Umbilical cord (tissue), 2 donors: ENCODE results near the gene RGPD3. TPM values are rescaled to one million over a fixed set of nuclear protein-coding genes. Genes with fewer than 3 reads are reported as not detected.
A peak's percentile ranks its signal among the peaks of the same experiment; 100 is the strongest.
"Not testable (repeated sequence)": the region's sequence is repeated elsewhere in the genome, so short reads cannot be mapped to it uniquely, and the experiment has no call there.

ENCODE experiments used
- DNase-seq: peaks from one replicate; pipeline ENCODE4 v3.0.0-alpha.2; 2015; ENCODE audit warnings: low spot score
- total RNA-seq: library from RNA; depleted of rRNA; stranded (reverse); fragments of >200 nt; gene quantifications from one replicate; pipeline ENCODE4 v1.2.3, GENCODE V29; 2014; ENCODE audit warnings: low replicate concordance; ENCODE audit not compliant: insufficient read depth

The RGPD3 gene
- total RNA-seq, result 4.1 TPM

- DNase-seq, result not testable (repeated sequence)
Observed at GRCh38 chr2:106468107-106468506, at the start of gene RGPD3. TSS of gene RGPD3 (minus strand) at chr2:106468413. CDS start at chr2:106468288, 125 bp downstream.

GRCh38 chr2:106517329-106517728 lies 49.1 kb upstream of the RGPD3 start:
- DNase-seq, result no peak

GRCh38 chr2:106516864-106517263 lies 48.7 kb upstream of the RGPD3 start:
- no peak for DNase-seq

DNA sequence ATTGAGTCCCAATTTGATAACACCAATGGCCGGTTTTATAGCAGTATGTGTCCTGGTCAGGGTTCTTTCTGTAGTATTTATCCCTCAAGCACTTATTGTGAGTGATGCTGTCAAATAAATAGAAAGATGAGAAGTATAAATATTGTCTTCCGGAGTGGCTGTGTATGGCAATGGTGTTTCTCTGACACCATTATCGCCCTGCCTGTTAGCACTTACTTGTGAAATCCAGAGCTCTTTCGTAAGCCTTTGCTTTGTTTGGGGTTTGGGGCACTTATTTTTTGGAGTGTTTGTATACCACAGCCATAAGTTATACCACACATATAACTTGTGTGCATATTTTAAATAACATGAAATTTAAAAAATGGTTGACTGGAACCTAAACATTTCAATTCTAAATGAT lies 48.2 kb upstream of the RGPD3 start:
- DNase-seq, result no peak

DNA sequence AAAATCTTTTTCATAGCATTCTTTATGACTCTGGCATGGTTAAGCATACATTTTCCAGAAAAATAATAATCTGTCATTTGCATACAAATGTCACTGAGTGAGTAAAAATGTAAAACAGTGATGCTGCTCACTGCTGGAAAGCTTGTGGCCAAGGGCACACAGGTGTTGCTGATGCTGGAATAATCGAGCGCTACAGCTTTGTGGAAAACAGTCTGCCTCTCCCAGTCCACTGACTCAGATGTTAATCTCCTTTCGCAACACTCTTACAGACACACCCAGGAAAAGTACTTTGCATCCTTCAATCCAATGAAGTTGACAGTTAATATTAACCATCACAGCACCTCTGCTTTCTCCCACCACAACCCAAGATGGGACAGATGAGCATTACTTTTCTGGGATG lies 46.6 kb upstream of the RGPD3 start:
- DNase-seq, result peak; percentile 45

- DNase-seq, result not testable (repeated sequence)
Observed at GRCh38 chr2:106513391-106513790, 45.2 kb upstream of the RGPD3 start.

DNA sequence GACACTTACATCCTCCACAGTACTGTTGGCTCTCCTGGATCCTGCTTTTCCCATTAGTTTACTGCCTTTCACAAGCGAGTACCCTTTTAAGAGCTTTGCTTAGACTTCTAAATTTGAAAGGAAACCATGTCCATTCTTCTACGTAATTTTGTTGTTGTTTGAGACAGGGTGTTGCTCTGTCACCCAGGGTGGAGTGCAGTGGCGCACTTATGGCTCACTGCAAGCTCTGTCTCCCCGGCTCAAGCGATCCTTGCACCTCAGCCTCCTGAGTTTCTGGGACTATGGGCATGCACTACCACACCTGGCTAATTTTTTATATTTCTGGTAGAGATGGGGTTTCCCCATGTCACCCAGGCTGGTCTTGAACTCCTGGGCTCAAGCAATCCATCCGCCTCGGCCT lies 43.7 kb upstream of the RGPD3 start:
- DNase-seq, result not testable (repeated sequence)

DNA sequence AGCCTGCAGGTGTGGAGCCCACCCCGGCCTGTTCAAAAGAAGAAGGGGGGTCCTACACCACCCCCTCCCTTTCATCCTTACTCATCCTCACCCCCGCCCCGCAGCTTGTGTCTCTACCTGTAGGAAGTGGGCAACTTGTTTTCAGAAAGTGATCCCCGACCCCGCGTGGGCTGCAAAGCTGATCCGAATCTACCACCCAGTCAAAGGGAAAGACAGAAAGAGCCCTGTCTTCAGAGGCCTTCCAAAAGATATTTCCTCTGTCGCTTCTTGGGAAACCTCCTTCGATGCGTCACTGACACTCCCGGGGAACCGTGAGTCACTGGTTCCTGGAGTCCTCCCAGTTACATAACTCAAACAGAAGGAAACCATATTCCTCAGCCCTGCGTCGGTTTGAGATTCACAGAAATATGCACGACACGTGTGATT lies 43.3 kb upstream of the RGPD3 start:
- DNase-seq, result peak; percentile 80

- not testable (repeated sequence) for DNase-seq
Observed at GRCh38 chr2:106510791-106511190, 42.6 kb upstream of the RGPD3 start.

- DNase-seq, result not testable (repeated sequence)
Observed at GRCh38 chr2:106509374-106509770, 41.2 kb upstream of the RGPD3 start.

DNA sequence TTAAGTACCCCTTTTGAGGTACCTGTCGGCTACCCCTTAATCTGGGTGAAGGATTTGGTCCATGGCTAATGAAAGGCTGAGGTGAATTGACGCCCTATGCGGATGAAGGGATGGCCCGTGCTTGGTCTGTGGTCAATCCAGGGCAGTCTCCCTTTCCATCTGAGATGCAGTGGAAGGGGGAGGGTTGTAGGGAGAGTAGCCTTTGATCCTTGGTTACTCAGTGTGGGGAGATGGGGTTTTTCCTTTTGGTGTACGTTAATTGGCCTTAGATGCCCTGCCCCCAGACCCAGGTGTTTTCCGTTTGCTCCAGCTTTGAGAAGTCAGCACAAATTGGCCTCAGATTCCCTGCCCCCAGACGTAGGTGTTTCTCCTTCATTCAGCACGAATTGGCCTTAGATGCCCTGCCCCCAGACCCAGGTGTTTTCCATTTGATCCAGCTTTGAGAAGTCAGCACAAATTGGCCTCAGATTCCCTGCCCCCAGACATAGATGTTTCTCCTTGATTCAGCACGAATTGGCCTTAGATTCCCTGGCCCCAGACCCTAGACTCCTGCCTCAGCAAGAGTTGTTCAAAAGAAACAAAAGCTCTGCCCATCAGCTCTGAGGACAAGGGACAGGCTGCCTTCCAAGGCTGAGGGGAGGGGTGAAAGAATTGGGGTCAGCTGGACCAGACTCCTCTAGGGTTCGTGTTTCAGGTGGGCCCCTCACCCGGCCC lies 40.6 kb upstream of the RGPD3 start:
- not testable (repeated sequence) for DNase-seq

GRCh38 chr2:106506002-106506687 lies 37.9 kb upstream of the RGPD3 start:
- not testable (repeated sequence) for DNase-seq

DNA sequence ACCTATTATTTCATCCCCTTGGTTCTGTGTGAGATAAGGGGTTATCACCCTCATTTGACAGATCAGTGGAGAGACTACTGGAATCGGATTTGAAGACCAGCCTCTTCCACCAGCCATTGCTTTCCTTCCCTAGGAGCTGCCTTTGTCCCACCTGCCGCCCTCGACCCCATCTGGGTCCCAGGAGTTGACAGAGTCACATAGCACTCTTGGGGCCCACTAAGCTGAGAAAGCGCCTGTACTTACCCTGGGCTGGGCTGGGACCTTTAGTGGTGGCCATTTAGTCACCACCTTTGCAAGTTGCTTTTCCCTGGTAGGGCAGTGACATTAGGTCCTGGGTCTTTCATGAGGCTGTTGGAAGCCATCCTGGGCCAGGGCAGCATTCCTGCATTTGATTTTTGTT lies 36.6 kb upstream of the RGPD3 start:
- DNase-seq, result not testable (repeated sequence)

DNA sequence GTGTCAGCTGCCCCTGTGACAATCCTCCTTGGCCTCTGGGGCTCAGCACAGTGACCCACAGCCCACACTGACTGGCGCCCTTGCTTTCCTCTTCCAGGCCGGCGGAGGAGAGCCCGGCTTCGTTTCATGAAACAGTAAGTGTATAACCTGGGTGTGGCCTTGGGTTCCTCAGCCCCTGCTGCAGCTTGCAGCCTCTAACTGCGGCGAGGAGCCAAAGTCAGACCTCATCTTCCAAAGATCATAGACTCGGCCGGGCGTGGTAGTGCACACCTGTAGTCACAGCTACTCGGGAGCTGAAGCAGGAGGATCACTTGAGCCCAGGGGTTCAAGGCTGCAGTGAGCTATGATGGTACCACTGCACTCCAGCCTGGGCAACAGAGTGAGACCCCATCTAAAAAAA lies 36.0 kb upstream of the RGPD3 start:
- not testable (repeated sequence) for DNase-seq

DNA sequence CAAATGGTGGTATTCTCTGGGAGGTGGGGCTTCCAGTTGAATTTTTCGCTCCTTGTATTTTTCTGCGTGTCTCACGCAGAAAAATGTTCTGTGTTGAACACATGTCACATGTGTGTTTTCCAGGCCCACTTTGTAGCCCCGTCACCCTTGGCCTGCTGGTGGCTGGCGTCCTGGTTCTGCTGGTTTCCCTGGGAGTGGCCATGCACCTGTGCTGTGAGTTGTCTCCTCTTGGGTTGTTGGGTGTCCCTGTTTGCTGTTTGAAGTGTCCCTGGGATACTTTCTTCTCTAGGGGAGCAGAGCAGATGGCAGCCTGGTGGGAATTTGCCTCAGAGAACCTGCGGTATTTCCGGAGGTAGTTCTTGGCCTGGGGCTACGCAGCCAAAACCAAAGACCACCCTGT lies 34.1 kb upstream of the RGPD3 start:
- not testable (repeated sequence) for DNase-seq

DNA sequence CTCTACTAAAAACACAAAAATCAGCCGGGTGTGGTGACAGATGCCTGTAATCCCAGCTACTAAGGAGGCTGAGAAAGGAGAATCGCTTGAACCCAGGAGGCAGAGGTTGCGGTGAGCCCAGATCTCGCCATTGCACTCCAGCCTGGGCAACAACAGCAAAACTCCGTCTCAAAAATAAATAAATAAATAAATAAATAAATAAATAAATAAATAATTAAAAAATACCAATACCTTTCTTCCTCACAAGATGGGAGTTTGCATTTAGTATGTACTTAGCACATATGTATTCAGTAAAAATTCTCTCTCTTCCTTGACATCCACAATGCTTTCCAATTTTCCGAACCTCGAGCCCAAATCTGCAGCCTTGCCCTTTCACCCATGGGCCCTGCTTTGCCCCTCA lies 32.1 kb upstream of the RGPD3 start:
- DNase-seq, result not testable (repeated sequence)

- DNase-seq, result not testable (repeated sequence)
Observed at GRCh38 chr2:106498549-106498948, 30.3 kb upstream of the RGPD3 start.

- DNase-seq, result peak; percentile 29
Observed at GRCh38 chr2:106492913-106493312, 24.7 kb upstream of the RGPD3 start.

DNA sequence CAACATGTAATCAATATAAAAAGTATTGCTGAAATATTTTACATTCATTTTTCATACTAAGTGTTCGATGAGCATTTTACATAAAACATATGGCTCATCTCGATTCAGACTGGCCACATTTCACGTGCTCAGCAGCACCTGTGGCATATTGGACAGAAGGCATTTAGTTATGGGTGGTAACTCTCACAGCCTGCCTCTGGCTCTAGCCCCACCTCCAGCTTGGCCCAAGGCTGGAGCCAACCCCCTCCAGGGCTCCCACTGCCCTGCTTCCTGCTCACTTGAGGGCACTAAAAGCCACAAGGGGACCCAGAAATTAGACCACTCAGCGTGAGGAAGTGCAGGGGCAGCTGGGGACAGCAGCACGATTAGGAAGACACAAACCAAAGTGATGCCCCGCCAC lies 24.2 kb upstream of the RGPD3 start:
- not testable (repeated sequence) for DNase-seq

DNA sequence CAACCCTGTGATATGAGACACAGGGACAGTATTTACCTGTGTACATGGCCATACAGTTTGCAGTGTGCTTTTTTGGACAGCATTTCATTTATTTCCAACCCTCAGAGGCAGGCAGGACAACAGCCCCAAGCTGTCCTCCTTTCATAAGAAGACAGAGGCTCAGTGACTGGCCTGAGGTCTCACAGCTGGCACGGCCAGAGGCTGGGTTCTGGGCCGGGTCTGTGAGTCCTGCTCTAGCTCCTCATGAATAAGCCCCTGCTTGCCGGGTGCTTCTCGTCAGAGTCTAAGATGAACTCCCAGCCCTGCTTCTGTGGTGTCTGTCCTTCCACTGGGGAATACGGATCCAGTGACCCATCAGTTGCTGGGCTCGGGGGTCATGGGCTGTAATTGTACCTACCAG lies 21.5 kb upstream of the RGPD3 start:
- not testable (repeated sequence) for DNase-seq

- not testable (repeated sequence) for DNase-seq
Observed at GRCh38 chr2:106487386-106488191, 19.4 kb upstream of the RGPD3 start.
